ENCODE results near the gene NAV3.
"Not testable (repeated sequence)": the region's sequence is repeated elsewhere in the genome, so short reads cannot be mapped to it uniquely, and the experiment has no call there.

NAV3 gene

DNA sequence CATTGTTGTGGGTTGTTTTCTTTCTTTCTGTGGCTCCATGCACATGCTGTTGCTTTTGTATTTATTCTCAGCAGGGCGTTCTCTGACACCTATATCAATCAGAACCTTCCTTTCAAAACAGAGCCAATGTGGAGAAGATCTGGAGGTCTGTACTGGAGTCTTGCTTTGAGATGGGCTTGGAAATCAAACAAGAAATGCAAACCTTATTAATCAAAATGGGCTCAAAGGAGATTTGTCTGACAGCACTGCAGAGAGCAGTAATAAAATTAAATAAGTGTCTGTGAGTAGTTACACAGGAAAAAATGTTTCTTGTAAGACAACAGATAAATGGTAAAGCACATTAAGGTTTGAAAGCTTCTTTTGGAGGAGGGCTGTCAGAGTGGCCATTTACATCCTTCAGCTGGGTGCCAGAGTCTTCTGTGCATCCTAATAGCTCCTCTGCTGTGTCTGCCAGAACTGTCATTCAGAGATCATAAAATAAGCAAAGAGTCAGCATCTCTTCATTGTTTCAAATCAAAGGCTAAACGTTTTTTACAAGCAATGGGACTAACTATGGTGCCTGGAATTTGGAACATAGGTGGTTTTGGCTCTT is 414.3 kb downstream of the NAV3 start:
- DNase-seq (ENCODE audit: low read depth in 2 of 3, low spot score in 2 of 3): no peak

DNA sequence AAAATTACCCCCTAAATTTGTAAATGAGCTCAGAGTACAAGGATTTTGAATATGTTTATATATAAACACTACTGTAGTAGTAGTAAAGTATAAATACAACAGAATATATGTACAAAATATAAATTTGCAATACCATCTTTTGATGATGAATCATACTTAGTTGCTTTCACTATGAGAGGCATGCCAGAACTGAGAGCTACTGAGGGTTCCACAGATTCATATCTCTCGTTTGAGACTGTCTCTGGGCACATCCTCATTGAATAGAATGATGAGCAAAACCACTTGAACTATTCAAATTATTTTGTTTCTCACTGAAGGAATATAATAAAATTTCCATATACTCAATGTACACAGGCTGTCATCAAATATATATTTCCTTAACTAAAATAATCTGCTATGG is 417.6 kb downstream of the NAV3 start:
- no peak for DNase-seq (ENCODE audit: low read depth in 2 of 3, low spot score in 2 of 3)

DNA sequence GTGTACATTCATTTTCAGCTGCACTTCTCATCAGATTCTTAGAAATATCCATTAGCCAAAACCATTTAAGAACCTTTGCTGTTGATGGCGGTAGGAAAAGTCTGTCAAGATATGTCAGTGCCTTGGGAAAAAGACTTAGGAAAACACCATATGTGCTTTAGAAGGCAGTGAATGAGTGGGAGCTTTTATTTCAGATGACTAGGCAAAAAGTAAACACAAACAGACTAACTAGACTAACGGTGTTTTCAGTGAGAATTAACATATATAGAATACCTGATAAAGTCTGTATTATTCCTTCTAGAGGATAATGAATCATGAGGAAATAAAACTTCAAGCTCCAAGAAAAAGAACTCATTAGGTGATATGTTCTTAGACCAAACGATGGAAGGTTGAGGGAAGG is 418.9 kb downstream of the NAV3 start:
- DNase-seq (ENCODE audit: low read depth in 2 of 3, low spot score in 2 of 3): no peak

DNA sequence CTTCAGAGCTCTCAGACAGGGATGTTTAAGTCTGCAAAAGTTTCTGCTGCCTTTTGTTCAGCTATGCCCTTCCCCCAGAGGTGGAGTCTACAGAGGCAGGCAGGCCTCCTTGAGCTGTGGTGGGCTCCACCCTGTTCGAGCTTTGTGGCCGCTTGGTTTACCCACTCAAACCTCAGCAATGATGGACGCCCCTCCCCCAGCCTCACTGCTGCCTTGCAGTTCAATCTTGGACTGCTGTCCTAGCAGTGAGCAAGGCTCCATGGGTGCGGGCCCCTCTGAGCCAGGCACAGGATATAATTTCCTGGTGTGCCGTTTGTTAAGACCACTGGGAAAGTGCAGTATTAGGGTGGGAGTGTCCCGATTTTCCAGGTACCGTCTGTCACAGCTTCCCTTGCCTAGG is 427.0 kb downstream of the NAV3 start:
- DNase-seq (ENCODE audit: low read depth in 2 of 3, low spot score in 2 of 3): not testable (repeated sequence)

DNA sequence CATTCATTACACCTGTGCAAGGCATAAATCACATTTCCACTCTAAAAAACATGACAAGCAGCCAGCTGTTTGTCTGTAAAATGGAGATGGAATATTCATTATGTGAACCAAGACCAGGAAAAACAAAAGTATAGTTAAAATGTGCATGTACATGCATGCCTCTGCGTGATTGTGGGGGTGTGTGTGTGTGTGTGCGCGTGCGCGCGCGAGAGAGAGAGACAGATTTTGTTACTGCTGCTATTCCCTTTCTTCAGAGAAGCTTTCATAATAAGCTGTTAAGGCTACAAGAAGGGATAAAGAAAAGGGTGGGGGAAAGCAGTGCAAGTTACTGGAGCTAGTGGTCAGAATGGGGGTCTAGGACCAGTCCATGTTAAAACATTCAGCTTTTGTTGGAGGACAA is 430.3 kb downstream of the NAV3 start:
- no peak for DNase-seq (ENCODE audit: low read depth in 2 of 3, low spot score in 2 of 3)

DNA sequence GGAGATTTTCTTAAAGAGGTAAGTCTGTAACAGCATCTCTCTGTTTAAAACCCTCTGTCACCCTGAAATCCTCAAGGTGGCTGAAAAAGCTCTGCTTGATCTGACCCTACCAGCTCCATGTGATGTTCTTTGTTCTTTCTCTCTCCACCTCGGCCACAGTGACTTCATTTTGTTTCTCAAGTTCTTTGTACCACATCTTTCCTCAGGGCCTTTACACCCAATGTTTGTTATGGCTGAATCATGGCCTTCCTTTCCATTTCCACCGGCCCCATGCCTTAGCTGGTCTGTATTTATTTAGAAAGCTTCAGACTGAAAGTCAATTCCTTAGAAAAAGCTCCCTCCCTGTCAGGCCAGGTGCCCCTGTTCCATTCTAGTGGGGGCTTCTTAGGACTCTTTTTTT is 431.2 kb downstream of the NAV3 start:
- DNase-seq (ENCODE audit: low read depth in 2 of 3, low spot score in 2 of 3): no peak

Data from activated CD8-positive, alpha-beta memory T cell treated with anti-CD3 and anti-CD28 coated beads for 48 hours (primary cell).